ENCODE data around the gene SDF2.
A peak's percentile ranks its signal among the peaks of the same experiment; 100 is the strongest.
"Not testable (repeated sequence)": the region's sequence is repeated elsewhere in the genome, so short reads cannot be mapped to it uniquely, and the experiment has no call there.

Gene SDF2

DNA sequence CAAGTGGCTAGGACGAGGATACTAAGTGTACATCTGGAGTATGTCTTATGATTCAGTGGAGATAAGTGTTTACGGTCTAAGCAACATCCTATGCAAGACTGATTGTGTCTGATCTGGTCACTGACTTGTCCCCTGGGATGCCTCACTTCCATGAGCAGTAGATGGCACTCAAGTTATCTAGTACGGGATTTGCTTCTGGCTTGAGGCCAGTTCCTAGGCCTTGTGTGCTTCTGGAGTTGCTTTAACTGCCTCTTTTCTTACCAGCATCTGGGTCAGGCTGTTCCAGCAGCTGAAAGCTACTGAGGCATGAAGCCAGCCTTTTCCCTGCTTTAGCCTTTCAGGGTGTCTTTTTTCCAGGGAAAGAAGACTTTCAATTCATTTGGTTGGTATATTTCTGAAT lies 23.3 kb upstream of the SDF2 start:
- DNase-seq (ENCODE audit: low read depth in 2 of 2), result no peak

GRCh38 chr17:28682655-28683054 lies 20.9 kb upstream of the SDF2 start:
- no peak for DNase-seq (ENCODE audit: low read depth in 2 of 2)

DNA sequence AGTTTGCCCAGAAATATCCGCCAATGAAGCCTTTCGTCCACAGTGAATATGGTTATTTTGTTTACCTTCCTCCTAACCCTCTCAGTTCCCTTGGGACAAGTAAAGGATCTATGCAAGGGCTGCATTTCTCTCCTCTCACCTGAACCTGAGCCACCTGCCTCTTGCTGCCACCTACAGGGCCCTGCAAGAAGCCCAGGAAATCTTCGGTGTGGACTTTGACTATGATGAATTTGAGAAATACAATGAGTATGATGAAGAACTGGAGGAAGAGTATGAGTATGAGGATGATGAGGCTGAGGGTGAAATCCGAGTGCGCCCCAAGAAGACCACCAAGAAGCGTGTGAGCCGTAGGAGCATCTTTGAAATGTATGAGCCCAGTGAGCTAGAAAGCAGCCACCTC lies 14.3 kb upstream of the SDF2 start:
- no peak for DNase-seq (ENCODE audit: low read depth in 2 of 2)

DNA sequence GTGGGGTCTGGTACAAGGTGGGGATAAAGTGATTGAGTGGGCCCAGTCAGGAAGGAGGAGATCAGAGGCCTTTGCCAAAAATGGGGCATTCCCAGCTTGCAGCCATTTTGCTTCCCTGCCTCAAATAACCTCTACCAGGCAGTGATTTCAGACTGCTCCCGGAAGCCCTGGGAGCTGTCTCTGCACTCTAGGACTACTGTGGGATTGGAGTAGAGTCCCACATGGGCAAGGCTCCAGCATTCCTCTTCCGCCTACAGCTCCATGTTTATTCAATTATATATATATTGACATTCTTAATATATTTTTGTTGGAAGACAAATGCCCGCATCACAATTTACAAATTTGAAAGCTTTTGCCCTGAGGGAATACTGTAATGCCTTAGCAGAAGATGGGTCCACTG lies 13.8 kb upstream of the SDF2 start:
- DNase-seq (ENCODE audit: low read depth in 2 of 2), result no peak

DNA sequence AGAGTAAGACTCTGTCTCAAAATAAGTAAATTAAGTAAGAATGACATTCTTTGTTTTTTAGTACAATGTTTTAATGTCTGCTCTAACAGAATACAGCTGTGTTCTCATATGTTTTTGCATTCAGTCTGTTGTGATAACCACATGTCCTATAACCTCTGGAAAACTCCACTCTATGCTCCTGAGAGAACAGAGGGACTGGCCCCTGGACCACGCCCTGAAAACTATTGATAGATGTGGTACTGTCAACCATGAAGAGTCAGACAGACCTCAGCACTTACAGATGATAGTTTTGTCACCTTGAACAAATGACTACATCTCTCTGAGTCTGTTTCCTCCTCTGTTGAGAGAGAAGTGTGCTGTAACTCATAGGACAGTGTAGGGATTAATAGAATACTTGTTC lies 8.2 kb upstream of the SDF2 start:
- no peak for DNase-seq (ENCODE audit: low read depth in 2 of 2)

DNA sequence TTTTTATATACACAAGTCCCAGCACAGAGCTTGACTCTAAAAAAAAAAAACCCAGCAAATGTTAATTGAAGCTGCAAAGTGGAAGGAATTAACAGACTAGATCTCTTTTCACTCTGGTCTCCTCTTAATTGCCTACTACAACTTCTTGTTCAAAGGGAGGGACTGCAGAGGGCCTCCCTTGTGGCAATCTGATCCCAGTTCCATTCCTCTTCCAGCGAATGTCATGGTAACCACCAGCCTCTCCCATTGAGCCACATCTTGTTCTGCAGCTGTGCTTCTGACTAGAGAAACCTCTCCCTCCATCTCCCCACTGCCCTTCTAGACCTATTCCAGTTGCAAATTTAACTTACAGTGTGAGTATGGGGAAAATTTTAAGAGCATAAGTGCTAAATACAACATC lies 6.2 kb upstream of the SDF2 start:
- DNase-seq (ENCODE audit: low read depth in 2 of 2), result no peak

- no peak for DNase-seq (ENCODE audit: low read depth in 2 of 2)
Measured at GRCh38 chr17:28665994-28666393, 4.3 kb upstream of the SDF2 start.

- DNase-seq (ENCODE audit: low read depth in 2 of 2), result no peak
Measured at GRCh38 chr17:28663723-28664122, 2.0 kb upstream of the SDF2 start.

DNA sequence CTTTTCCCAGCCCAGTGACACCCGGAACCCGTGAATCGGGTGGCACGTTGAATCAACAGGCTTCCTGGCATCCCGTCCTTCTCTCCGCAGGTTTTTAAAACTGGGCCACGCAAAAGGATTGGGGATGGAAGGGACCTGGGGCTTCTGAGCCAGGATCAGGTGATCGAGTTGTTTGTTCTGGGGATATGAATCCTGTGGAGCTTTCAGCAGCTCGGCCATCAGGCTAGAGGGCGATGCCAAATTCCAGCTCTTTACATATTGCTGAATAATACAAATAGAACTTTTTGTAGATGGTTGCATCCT lies 772 bp upstream of the SDF2 start:
- no peak for DNase-seq (ENCODE audit: low read depth in 2 of 2)

DNA sequence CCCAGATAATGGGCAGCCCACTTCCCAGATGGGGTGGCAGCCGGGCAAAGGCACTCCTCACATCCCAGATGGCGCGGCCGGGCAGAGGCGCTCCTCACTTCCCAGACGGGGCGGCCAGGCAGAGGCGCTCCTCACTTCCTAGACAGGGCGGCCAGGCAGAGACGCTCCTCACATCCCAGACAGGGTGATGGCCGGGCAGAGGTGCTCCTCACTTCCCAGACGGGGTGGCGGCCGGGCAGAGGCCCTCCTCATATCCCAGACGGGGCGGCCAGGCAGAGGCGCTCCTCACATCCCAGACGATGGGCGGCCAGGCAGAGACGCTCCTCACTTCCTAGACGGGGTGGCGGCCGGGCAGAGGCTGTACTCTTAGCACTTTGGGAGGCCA lies 2.2 kb downstream of the SDF2 start:
- DNase-seq (ENCODE audit: low read depth in 2 of 2), result not testable (repeated sequence)

DNA sequence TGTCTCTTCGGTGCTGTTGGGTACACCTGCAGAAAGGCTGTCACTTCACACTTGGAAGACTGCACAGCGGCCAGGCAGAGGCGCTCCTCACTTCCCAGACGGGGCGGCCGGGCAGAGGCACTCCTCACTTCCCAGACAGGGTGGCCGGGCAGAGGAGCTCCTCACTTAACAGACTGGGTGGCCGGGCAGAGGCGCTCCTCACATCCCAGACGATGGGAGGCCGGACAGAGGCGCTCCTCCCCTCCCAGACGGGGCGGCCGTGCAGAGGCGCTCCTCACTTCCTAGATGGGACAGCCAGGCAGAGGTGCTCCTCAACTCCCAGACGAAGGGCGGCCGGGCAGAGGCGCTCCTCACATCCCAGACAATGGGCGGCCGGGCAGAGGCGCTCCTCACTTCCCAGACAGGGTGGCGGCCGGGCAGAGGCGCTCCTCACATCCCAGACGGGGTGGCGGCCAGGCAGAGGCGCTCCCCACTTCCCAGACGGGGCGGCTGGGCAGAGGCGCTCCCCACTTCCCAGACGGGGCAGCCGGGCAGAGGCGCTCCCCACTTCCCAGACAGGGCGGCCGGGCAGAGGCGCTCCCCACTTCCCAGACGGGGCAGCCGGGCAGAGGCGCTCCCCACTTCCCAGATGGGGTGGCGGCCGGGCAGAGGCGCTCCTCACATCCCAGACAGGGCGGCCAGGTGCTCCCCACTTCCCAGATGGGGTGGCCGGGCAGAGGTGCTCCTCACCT lies 2.8 kb downstream of the SDF2 start:
- not testable (repeated sequence) for DNase-seq (ENCODE audit: low read depth in 2 of 2)

- DNase-seq (ENCODE audit: low read depth in 2 of 2), result not testable (repeated sequence)
Measured at GRCh38 chr17:28658342-28658741, 3.4 kb downstream of the SDF2 start.

- DNase-seq (ENCODE audit: low read depth in 2 of 2), result no peak
Measured at GRCh38 chr17:28657756-28658155, 4.0 kb downstream of the SDF2 start.

DNA sequence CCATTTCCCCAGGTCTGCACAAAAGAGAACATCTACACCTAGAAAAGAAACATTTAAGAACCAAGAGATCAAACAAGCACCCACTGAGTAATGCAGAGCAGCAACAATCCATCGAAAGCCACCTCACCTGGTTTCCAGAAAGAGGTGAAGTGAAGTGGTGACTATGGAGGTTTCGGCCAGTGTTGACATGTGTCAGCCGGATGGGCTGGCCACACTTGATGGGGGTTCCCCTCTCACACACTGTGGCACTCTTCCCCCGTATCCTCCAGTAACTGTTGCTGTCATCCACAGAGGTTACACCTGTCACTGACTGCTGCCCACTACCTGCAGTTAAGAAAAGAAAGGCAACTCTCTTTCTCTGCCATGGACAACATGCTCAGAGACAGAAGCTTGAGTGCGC lies 6.5 kb downstream of the SDF2 start:
- DNase-seq (ENCODE audit: low read depth in 2 of 2), result no peak

DNA sequence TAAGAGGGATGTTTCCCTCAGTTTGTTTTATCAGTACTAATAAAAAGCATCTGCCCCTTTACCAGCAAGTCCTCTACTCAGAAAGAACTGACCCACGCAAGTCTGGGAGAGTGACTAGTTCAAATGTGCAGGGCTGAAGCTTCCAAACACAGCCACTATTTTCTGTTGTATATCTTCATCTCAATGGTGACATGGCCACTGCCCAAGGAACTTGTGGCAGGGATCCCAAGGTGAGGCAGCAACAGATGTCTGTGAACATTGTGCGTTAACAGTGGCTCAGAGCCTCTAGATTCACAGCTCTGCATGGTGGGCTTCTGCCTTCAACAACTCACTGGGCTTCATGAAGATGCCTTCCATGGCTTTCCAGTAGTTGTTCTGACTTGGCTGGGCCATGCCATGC lies 13.0 kb downstream of the SDF2 start:
- no peak for DNase-seq (ENCODE audit: low read depth in 2 of 2)

DNA sequence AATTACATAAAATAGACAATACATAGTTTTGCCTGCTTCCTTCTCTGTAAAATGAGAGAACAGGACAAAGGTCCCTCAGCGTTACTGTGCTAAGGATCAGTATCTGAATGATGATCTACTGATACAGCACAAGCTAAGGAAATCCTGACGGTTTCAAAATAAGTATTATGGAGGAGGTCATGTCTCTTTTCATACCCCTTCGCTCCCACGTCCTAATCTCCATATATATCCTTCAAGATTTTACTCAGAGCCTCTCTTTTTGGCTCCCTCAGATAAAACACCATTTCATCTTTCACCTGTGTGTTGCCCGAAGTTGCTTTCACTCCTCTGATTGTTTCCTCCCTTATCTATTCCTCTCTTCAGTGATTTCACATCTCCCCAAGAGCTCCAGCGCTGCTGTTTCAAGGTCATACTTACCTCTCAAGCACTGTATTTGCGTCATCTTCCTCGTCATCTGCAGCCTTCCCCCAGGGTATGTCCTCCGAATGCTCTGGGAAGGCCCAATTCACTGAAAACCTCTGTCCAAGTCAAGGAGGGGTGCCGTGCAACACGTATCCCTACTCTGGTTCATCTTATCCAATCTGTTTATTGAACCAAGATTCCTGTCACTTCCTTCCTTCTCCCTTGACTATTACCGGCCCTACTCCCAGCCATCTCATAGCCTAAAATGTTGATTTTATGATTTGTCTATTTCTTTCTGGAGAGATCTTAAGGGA lies 15.5 kb downstream of the SDF2 start:
- DNase-seq (ENCODE audit: low read depth in 2 of 2), result no peak

DNA sequence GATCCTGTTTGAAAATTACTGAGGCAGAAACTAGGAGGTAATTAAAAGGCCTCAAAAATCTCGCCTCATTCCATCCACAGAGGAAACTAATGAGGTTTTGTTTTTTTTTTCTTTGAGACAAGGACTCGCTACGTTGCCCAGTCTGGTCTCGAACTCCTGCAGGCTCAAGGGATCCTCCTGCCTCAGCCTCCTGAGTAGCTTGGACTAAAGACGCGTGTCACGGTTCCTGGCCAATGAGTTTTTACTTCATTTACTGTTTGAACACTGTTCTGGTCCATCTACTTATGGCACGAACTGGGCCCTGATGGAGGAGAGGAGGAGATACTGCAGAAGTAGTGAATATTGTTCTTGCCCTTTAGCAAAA lies 16.1 kb downstream of the SDF2 start:
- DNase-seq (ENCODE audit: low read depth in 2 of 2), result no peak

DNA sequence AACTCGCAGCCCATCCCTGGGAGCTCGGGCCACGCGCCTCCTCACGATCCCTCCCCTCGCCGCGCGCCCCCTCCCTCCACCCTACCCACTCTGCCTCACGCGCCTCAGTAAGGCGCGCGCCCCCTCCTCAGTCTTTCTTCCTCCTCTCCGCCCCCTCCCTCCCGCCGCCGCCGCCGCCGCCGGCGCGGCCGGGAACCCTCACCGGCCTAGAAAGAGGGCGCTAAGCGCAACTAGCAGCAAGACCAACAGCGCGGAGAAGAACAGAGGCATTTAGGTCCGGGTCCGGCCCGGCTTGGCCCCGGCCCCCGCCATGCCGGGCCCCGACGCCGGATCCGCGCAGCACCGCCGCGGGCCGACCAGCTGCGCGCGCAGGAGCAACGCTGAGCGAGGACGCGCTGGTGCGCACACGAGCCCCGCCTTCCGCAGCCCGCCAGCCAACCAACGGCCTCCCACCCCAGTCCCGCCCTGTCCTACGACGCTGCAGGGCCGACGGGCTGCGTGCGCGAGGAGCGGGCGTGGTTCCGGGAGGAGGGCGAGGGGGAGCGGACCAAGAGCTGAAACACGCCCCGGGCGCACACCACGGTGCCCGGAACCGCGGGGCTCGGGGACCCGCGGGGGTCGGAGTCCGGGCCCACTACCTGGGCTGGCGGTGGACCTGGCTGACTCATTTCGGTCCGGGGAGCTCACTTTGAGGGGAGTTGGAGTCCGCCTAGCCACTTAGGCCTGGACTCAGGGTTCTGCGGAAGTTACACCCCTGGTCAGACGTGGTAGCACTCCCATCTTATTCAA lies 16.7 kb downstream of the SDF2 start, which contains the start of gene BLTP2:
BLTP2 (minus strand) TSS at position 372 of the 789 bp plus-strand sequence; CDS start at position 270, 102 bp downstream.
- DNase-seq (ENCODE audit: low read depth in 2 of 2), result peak; percentile 87 to 94

- DNase-seq (ENCODE audit: low read depth in 2 of 2), result no peak
Measured at GRCh38 chr17:28643983-28644786, 17.5 kb downstream of the SDF2 start.

DNA sequence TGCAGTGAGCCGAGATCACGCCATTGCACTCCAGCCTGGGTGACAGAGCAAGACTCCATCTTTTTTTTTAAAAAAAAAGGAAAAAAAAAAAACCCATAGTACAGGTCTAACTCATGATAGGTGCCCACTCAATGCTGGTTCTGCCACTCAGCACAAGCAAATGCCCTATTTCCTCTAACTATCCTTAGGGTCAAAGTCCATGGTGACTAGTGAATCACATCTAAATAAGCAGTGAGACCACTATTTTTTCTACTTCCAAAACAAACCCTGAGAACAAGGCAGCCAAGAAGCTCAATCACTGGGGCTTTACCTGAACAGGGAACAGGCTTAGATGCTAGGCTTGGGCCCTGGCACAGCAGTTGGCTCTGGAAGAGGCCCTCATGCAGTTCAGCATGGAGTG lies 20.1 kb downstream of the SDF2 start:
- no peak for DNase-seq (ENCODE audit: low read depth in 2 of 2)

GRCh38 chr17:28635506-28635905 lies 26.2 kb downstream of the SDF2 start:
- DNase-seq (ENCODE audit: low read depth in 2 of 2), result no peak

GRCh38 chr17:28634206-28634865 lies 27.4 kb downstream of the SDF2 start:
- DNase-seq (ENCODE audit: low read depth in 2 of 2), result no peak
